ENCODE measurements around the gene SLC25A23. TPM values are rescaled to one million over a fixed set of nuclear protein-coding genes. Genes with fewer than 3 reads are reported as not detected.
A peak's percentile ranks its signal among the peaks of the same experiment; 100 is the strongest.

Gene SLC25A23
- total RNA-seq, 1 donor from 2014 or later, result 51.4 TPM

- intact Hi-C loops (cut with DNase I), result no loop called here
- Histone ChIP-seq H3K4me3 (no peak overlapping the region), H3K27ac (no peak overlapping the region), H3K27me3 (no peaks in the 10 kb centered on the region), H3K36me3 (no peaks in the 10 kb centered on the region), H3K4me1 (no peaks in the 10 kb centered on the region), H3K9me3 (no peaks in the 10 kb centered on the region)
- ATAC-seq (no peak), DNase-seq (no peak)
- no peak for TF ChIP-seq CTCF (IDR thresholded peaks at IDR 0.05)
These were observed 30.5 kb upstream of the SLC25A23 start for GRCh38 chr19:6490134-6490533.

GRCh38 chr19:6489278-6490061 is 29.9 kb upstream of the SLC25A23 start:
- no peak overlapping the region for H3K27ac ChIP-seq
- H3K36me3 ChIP-seq, result no peaks in the 10 kb centered on the region
- H3K4me3 ChIP-seq, result no peak overlapping the region
- H3K4me1 ChIP-seq, result no peaks in the 10 kb centered on the region
- no peaks in the 10 kb centered on the region for H3K27me3 ChIP-seq
- intact Hi-C loops (cut with DNase I), result no loop called here
- no peaks in the 10 kb centered on the region for H3K9me3 ChIP-seq
- DNase-seq, result no peak
- no peak for ATAC-seq
- TF ChIP-seq CTCF (IDR thresholded peaks at IDR 0.05), result no peak

GRCh38 chr19:6484831-6485230 is 25.2 kb upstream of the SLC25A23 start:
- no peaks in the 10 kb centered on the region for H3K36me3 ChIP-seq
- H3K27me3 ChIP-seq, result no peaks in the 10 kb centered on the region
- H3K4me1 ChIP-seq, result peaks cover 4% of the 10 kb centered on the region
- no peak for TF ChIP-seq CTCF (IDR thresholded peaks at IDR 0.05)
- intact Hi-C loops (cut with DNase I), result no loop called here
- H3K4me3 ChIP-seq, result no peak overlapping the region
- no peaks in the 10 kb centered on the region for H3K9me3 ChIP-seq
- DNase-seq (no peak), ATAC-seq (no peak)
- H3K27ac ChIP-seq, result no peak overlapping the region

- Histone ChIP-seq H3K4me3 (no peak overlapping the region), H3K27ac (no peak overlapping the region), H3K9me3 (no peaks in the 10 kb centered on the region), H3K36me3 (no peaks in the 10 kb centered on the region), H3K27me3 (no peaks in the 10 kb centered on the region), H3K4me1 (peaks cover 4% of the 10 kb centered on the region)
- ATAC-seq, result peak; percentile 8
- intact Hi-C loops (cut with DNase I), result no loop called here
- no peak for DNase-seq
- TF ChIP-seq CTCF (IDR thresholded peaks at IDR 0.05), result no peak
These were observed 24.6 kb upstream of the SLC25A23 start for GRCh38 chr19:6484230-6484629.

- H3K4me1 ChIP-seq, result peaks cover 4% of the 10 kb centered on the region
- no peak for TF ChIP-seq CTCF (IDR thresholded peaks at IDR 0.05)
- H3K36me3 ChIP-seq, result no peaks in the 10 kb centered on the region
- H3K4me3 ChIP-seq, result no peak overlapping the region
- H3K27me3 ChIP-seq, result no peaks in the 10 kb centered on the region
- no peak overlapping the region for H3K27ac ChIP-seq
- H3K9me3 ChIP-seq, result no peaks in the 10 kb centered on the region
- ATAC-seq (no peak), DNase-seq (no peak)
- intact Hi-C loops (cut with DNase I), result no loop called here
These were observed 23.6 kb upstream of the SLC25A23 start for GRCh38 chr19:6483235-6483634.

GRCh38 chr19:6482343-6482686 is 22.7 kb upstream of the SLC25A23 start:
- ATAC-seq (no peak), DNase-seq (no peak)
- intact Hi-C loops (cut with DNase I), result no loop called here
- no peak overlapping the region for H3K4me3 ChIP-seq
- H3K4me1 ChIP-seq, result peaks cover 4% of the 10 kb centered on the region
- H3K27ac ChIP-seq, result peak overlapping the region; percentile 79
- H3K27me3 ChIP-seq, result no peaks in the 10 kb centered on the region
- no peaks in the 10 kb centered on the region for H3K36me3 ChIP-seq
- no peaks in the 10 kb centered on the region for H3K9me3 ChIP-seq
- no peak for TF ChIP-seq CTCF (IDR thresholded peaks at IDR 0.05)

All from upper lobe of right lung (tissue), 1 donor.